CD4-positive, alpha-beta memory T cell (primary cell): ENCODE measurements around the gene FMO1. TPM values are rescaled to one million over a fixed set of nuclear protein-coding genes. Genes with fewer than 3 reads are reported as not detected.
"Not testable (repeated sequence)": the region's sequence is repeated elsewhere in the genome, so short reads cannot be mapped to it uniquely, and the experiment has no call there.

Experiments used
- CTCF ChIA-PET: fragments of 350-600 bp; sonication (Branson Sonifier 250); formaldehyde crosslinking; loops from one replicate; lab custom pipeline; 2021; ENCODE audit warnings: inconsistent platforms; ENCODE audit not compliant: partially characterized antibody; lab: Charles Lee
- POLR2A ChIA-PET: fragments of 350-600 bp; sonication (Branson Sonifier 250); formaldehyde crosslinking; loops from one replicate; lab custom pipeline; 2021; ENCODE audit not compliant: partially characterized antibody; lab: Charles Lee
- DNase-seq, 5 donors: peaks; one replicate each; pipeline versions ENCODE4 v3.0.0 to v3.0.0-alpha.2; 2020 to 2022; ENCODE audit warnings: mixed read lengths in 1 of 5
- H3K27ac ChIP-seq: one replicate; pipeline ENCODE4 v1.7.0; 2013; ENCODE audit warnings: low read depth, low read length
- H3K27me3 ChIP-seq: 2 replicates; pipeline ENCODE4 v1.7.0; 2013; ENCODE audit warnings: mild to moderate bottlenecking, low read length, moderate library complexity; ENCODE audit not compliant: insufficient read depth
- H3K36me3 ChIP-seq: 2 replicates; pipeline ENCODE4 v1.7.0; 2013; ENCODE audit warnings: mild to moderate bottlenecking, low read length, moderate library complexity; ENCODE audit not compliant: insufficient read depth
- H3K4me1 ChIP-seq: 2 replicates; pipeline ENCODE4 v1.7.0; 2013; ENCODE audit warnings: mild to moderate bottlenecking, low read length, moderate library complexity; ENCODE audit not compliant: insufficient read depth
- H3K4me3 ChIP-seq, 2 donors: one replicate each; pipeline ENCODE4 v1.7.0; 2013; ENCODE audit warnings: low read length in 2 of 2, mild to moderate bottlenecking in 1 of 2
- H3K9me3 ChIP-seq, 2 donors: one replicate each; pipeline ENCODE4 v1.7.0; 2013; ENCODE audit warnings: low read length in 2 of 2, control low read depth in 1 of 2; ENCODE audit not compliant: control insufficient read depth in 1 of 2
- H3K27ac Mint-ChIP-seq, 7 donors: one replicate each; pipeline ENCODE4 v1.8.0; 2020 to 2021; ENCODE audit warnings: mixed read lengths in 7 of 7, mild to moderate bottlenecking in 6 of 7, inconsistent platforms in 3 of 7, moderate library complexity in 3 of 7
- H3K27me3 Mint-ChIP-seq, 2 donors: one replicate each; pipeline ENCODE4 v1.8.0; 2020 to 2021; ENCODE audit warnings: mixed read lengths in 2 of 2
- H3K36me3 Mint-ChIP-seq, 2 donors: one replicate each; pipeline ENCODE4 v1.8.0; 2020 to 2021; ENCODE audit warnings: mixed read lengths in 2 of 2, inconsistent platforms in 1 of 2, mild to moderate bottlenecking in 1 of 2
- H3K4me1 Mint-ChIP-seq, 4 donors: one replicate each; pipeline ENCODE4 v1.8.0; 2020 to 2021; ENCODE audit warnings: mixed read lengths in 4 of 4, mild to moderate bottlenecking in 1 of 4
- H3K4me3 Mint-ChIP-seq, 8 donors: one replicate each; pipeline ENCODE4 v1.8.0; 2020 to 2021; ENCODE audit warnings: mixed read lengths in 8 of 8, mild to moderate bottlenecking in 7 of 8, moderate library complexity in 6 of 8, inconsistent platforms in 3 of 8
- H3K9me3 Mint-ChIP-seq, 8 donors: one replicate each; pipeline ENCODE4 v1.8.0; 2020 to 2021; ENCODE audit warnings: mixed read lengths in 8 of 8, mild to moderate bottlenecking in 5 of 8, inconsistent platforms in 3 of 8, moderate library complexity in 1 of 8
- intact Hi-C: fragments of 100-400 bp; cut with micrococcal nuclease; formaldehyde crosslinking; loops from one replicate; pipeline ENCODE4 v1.15.1; 2023
- polyA plus RNA-seq, 2 donors: library from polyadenylated mRNA; unstranded; fragments of 300-500 nt; fragmentation: Illumina TruSeq; gene quantifications; one replicate each; pipeline ENCODE4 v1.2.3, GENCODE V29; 2021
- total RNA-seq, 2 experiments: library from RNA; stranded (reverse); gene quantifications; one replicate each; pipeline ENCODE4 v1.2.3, GENCODE V29; 2021

Gene FMO1
- total and polyA plus RNA-seq, 4 experiments from 2014 or later: not detected

DNA sequence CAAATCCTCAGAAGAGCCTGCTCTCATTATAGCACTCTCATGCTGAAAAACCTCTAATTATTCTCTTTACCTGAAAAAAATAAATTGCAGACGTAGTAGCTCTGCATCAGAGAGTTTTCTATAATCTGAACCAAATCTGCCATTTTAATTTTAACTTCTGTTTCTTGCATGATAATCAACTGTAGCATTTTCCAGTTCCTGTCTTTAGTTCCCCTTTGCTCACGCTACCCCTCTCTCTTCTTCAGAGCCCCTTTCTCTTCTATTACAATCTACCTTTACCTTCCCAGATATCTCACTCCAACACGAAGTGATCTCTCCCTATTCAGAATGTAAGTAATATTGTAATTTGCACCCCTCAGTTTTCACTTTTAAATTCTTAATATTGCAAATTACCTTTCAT, 31.4 kb downstream of the FMO1 start:
- H3K4me1 Mint-ChIP-seq: no peaks in the 10 kb centered on the region
- Histone ChIP-seq H3K9me3 (no peaks in the 10 kb centered on the region), H3K4me3 (no peak overlapping the region), H3K27me3 (no peaks in the 10 kb centered on the region), H3K36me3 (no peaks in the 10 kb centered on the region), H3K27ac (no peak overlapping the region), H3K4me1 (no peaks in the 10 kb centered on the region)
- CTCF ChIA-PET: interaction anchor here (1.6 kb wide), 1 partner anchor 14 kb away, joined by 5 read pairs; no protein-coding TSS in a partner anchor
- no peak for DNase-seq
- H3K27ac Mint-ChIP-seq: no peak overlapping the region
- H3K9me3 Mint-ChIP-seq: no peaks in the 10 kb centered on the region
- no peak overlapping the region for H3K4me3 Mint-ChIP-seq
- intact Hi-C loops: no loop called here
- POLR2A ChIA-PET: no interaction called here
- H3K36me3 Mint-ChIP-seq: no peaks in the 10 kb centered on the region
- peaks cover 7 to 18% of the 10 kb centered on the region in 2 donors for H3K27me3 Mint-ChIP-seq

DNA sequence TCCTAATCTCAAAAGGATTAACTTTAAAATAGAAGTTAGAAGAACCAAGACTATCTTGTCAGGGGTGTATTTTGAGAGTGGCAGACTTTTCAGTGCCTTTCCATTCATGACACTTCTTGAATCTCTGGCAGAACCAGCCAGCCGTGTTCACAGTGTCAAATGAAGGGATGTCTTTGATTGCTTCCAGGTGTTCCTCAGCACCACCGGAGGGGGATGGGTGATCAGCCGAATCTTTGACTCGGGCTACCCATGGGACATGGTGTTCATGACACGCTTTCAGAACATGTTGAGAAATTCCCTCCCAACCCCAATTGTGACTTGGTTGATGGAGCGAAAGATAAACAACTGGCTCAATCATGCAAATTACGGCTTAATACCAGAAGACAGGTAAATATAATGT, 32.3 kb downstream of the FMO1 start:
- ChIA-PET CTCF (interaction anchor here (1.2 kb wide), 1 partner anchor 12 kb away, joined by 3 read pairs; no protein-coding TSS in a partner anchor), POLR2A (no interaction called here)
- Histone ChIP-seq H3K36me3 (no peaks in the 10 kb centered on the region), H3K9me3 (no peaks in the 10 kb centered on the region), H3K27ac (no peak overlapping the region), H3K27me3 (no peaks in the 10 kb centered on the region), H3K4me1 (no peaks in the 10 kb centered on the region), H3K4me3 (no peak overlapping the region)
- no peak for DNase-seq
- Mint-ChIP-seq H3K36me3 (no peaks in the 10 kb centered on the region), H3K4me1 (no peaks in the 10 kb centered on the region), H3K27me3 (peaks cover 4 to 22% of the 10 kb centered on the region in 2 donors), H3K27ac (no peak overlapping the region), H3K9me3 (no peaks in the 10 kb centered on the region), H3K4me3 (no peak overlapping the region)
- intact Hi-C loops: no loop called here

DNA sequence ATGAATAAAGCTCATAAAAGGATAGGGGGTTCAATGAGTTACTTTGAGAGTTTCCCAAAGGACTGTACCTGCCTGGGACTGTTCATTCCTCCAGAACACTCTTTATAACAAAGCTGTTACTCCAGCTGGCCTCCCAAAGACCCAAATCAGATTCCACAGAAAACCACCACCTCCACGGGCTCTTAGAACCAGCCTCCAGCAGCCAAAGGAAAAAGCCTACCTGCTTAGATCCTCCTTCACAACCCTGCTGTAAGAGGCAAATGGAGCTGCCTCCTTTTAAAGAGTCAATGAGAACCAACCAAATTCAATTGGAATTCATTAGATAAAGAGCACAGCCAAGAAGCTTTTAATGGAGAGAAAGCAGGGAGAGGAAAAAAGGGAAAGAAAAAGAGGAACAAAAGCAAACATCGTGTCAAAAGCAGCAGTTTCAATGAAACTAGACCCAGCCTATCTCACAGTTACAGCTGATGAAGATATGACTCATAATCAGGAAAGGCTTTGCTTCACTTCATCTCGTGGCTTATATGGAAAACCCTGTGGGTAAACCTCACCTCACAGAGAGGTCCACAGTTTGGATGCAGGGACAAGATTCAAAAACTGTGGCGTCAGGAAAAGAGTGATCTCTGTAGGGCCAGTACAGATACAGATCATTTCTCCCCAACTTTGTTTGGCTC, 37.9 kb downstream of the FMO1 start:
- Mint-ChIP-seq H3K9me3 (no peaks in the 10 kb centered on the region), H3K4me1 (no peaks in the 10 kb centered on the region), H3K27ac (no peak overlapping the region), H3K4me3 (no peak overlapping the region), H3K36me3 (no peaks in the 10 kb centered on the region), H3K27me3 (peaks cover 5 to 16% of the 10 kb centered on the region in 2 donors)
- Histone ChIP-seq H3K27me3 (no peaks in the 10 kb centered on the region), H3K4me3 (no peak overlapping the region), H3K4me1 (no peaks in the 10 kb centered on the region), H3K27ac (no peak overlapping the region), H3K36me3 (no peaks in the 10 kb centered on the region), H3K9me3 (no peaks in the 10 kb centered on the region)
- ChIA-PET CTCF (interaction anchor here (1.7 kb wide), 1 partner anchor 28 kb away, joined by 7 read pairs; the partner anchor contains the start of gene FMO4), POLR2A (no interaction called here)
- DNase-seq: no peak
- intact Hi-C loops: no loop called here

DNA sequence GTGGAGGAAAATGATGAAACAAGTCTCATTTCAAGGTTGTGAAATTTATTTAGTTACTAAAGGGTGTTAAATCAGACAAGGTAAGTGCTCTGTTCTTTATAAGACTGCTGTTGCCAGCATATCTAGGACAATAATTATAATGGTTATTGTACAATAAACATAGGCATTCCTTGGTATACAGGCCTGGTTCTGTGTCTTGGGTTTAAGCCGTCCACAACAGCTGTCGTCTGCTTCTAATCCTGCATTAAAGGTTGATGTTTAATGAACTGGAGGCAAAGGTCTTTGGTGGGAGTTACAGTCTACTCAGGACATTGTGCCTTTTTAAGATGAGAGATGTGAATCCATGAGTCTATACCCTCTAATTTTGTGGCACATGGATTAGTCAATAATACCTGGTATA, 42.3 kb downstream of the FMO1 start:
- Histone ChIP-seq H3K9me3 (no peaks in the 10 kb centered on the region), H3K27ac (no peak overlapping the region), H3K36me3 (no peaks in the 10 kb centered on the region), H3K4me1 (no peaks in the 10 kb centered on the region), H3K27me3 (no peaks in the 10 kb centered on the region), H3K4me3 (no peak overlapping the region)
- Mint-ChIP-seq H3K27ac (no peak overlapping the region), H3K4me1 (no peaks in the 10 kb centered on the region), H3K36me3 (no peaks in the 10 kb centered on the region), H3K4me3 (no peak overlapping the region), H3K9me3 (peaks cover 0 to 3% (median 0%) of the 10 kb centered on the region in 8 donors), H3K27me3 (peaks cover 6 to 13% of the 10 kb centered on the region in 2 donors)
- POLR2A ChIA-PET: no interaction called here
- CTCF ChIA-PET: no interaction called here
- intact Hi-C loops: no loop called here
- DNase-seq: no peak

DNA sequence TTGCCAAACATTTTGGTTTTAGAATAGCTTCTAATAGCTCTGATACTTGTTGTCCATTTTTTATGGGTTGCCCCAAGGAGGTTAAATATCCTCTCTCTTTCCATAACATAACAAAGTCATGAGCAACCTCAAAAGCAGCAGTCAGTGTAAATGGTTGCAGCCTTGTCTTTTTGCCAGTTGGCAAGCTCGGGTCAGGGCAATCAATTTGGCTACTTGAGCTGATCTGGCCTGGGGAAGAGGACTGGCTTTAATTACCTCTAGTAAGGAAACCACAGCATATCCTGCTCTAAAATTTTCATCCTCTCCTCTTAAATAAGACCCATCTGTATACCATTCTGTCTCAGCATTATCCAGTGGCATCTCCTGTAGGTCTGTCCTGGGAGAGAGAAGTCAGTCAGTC, 44.5 kb downstream of the FMO1 start:
- Mint-ChIP-seq H3K27ac (no peak overlapping the region), H3K4me1 (no peaks in the 10 kb centered on the region), H3K4me3 (no peak overlapping the region), H3K36me3 (no peaks in the 10 kb centered on the region), H3K9me3 (peaks cover 0 to 4% (median 1%) of the 10 kb centered on the region in 8 donors), H3K27me3 (peaks cover 7 to 19% of the 10 kb centered on the region in 2 donors)
- no peak overlapping the region for H3K27ac ChIP-seq
- CTCF ChIA-PET: interaction anchor here (0.6 to 1.6 kb wide), 4 partner anchors 11 to 120 kb away, joined by 3 to 5 read pairs (median 3); no protein-coding TSS in a partner anchor
- no peak overlapping the region for H3K4me3 ChIP-seq
- H3K4me1 ChIP-seq: no peaks in the 10 kb centered on the region
- POLR2A ChIA-PET: interaction anchor here (0.5 kb wide), 1 partner anchor 99 kb away, joined by 3 read pairs; no protein-coding TSS in a partner anchor
- no peaks in the 10 kb centered on the region for H3K9me3 ChIP-seq
- H3K27me3 ChIP-seq: no peaks in the 10 kb centered on the region
- intact Hi-C loops: no loop called here
- DNase-seq: no peak
- H3K36me3 ChIP-seq: no peaks in the 10 kb centered on the region

DNA sequence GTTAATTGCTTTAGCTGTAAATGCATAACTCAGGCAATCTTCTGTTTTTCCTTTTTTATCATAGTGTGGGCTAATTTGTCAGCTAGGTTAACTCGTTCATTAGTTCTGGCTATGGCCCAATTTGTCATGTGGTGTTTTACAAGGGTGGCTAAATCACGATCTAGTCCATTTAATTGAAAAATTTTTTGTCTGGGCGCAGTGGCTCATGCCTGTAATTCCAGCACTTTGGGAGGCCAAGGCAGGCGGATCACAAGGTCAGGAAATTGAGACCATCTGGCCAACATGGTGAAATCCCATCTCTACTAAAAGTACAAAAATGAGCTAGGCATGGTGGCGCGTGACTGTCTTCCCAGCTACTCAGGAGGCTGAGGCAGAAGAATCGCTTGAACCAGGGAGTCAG, 47.1 kb downstream of the FMO1 start:
- H3K4me3 ChIP-seq, H3K4me3 Mint-ChIP-seq, H3K9me3 ChIP-seq, H3K4me1 Mint-ChIP-seq, H3K36me3 Mint-ChIP-seq, H3K36me3 ChIP-seq, H3K27ac Mint-ChIP-seq, intact Hi-C loops, H3K27me3 ChIP-seq, H3K27ac ChIP-seq, POLR2A ChIA-PET, DNase-seq, H3K4me1 ChIP-seq: not testable (repeated sequence)
- Mint-ChIP-seq H3K27me3 (peaks cover 13 to 18% of the 10 kb centered on the region in 2 donors), H3K9me3 (peaks cover 4 to 23% (median 17%) of the 10 kb centered on the region in 8 donors)
- CTCF ChIA-PET: interaction anchor here (1.4 kb wide), 2 partner anchors 18 to 22 kb away, joined by 3 to 4 read pairs; partner anchors contain the start of gene FMO4

DNA sequence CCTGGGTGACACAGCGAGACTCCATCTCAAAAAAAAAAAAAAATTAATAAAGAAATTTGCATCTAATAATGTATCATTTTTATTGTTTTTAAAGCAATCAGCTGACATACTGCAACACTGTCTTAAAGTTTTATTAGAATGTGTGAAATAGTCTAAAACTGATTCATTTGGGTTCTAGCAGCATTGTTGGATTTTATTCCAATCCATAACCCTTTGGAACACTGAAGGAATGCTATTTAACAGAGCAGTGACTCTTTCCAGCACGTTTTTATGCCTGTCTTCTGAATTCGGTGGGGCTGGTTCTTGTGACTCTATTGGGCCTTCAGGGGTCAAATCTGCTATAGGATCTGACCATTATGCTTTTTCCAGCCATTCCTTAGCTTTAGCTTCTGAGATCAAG, 47.5 kb downstream of the FMO1 start:
- Mint-ChIP-seq H3K9me3 (peaks cover 4 to 27% (median 19%) of the 10 kb centered on the region in 8 donors), H3K27me3 (peaks cover 13 to 18% of the 10 kb centered on the region in 2 donors), H3K4me1 (no peaks in the 10 kb centered on the region), H3K27ac (no peak overlapping the region), H3K36me3 (peaks cover 0 to 2% of the 10 kb centered on the region in 2 donors), H3K4me3 (no peak overlapping the region)
- Histone ChIP-seq H3K4me3 (no peak overlapping the region), H3K27me3 (no peaks in the 10 kb centered on the region), H3K27ac (no peak overlapping the region), H3K4me1 (no peaks in the 10 kb centered on the region), H3K9me3 (no peaks in the 10 kb centered on the region), H3K36me3 (no peaks in the 10 kb centered on the region)
- ChIA-PET CTCF (interaction anchor here (0.9 to 1.4 kb wide), 3 partner anchors 18 to 50 kb away, joined by 3 to 4 read pairs (median 3); partner anchors contain the start of gene FMO4), POLR2A (no interaction called here)
- no peak for DNase-seq
- intact Hi-C loops: no loop called here
